ENCODE measurements around the gene MBLAC2. TPM values are rescaled to one million over a fixed set of nuclear protein-coding genes. Genes with fewer than 3 reads are reported as not detected.

The MBLAC2 gene
- total RNA-seq, 1 experiment from 2014 or later = 11.0 TPM

- H3K4me3 Mint-ChIP-seq (ENCODE audit: low read depth, unreplicated experiment) = no peak overlapping the region
- H3K27me3 Mint-ChIP-seq (ENCODE audit: unreplicated experiment) = no peaks in the 10 kb centered on the region
- H3K4me1 Mint-ChIP-seq (ENCODE audit: low read depth, unreplicated experiment) = peaks cover 13% of the 10 kb centered on the region
- no peak overlapping the region for H3K27ac Mint-ChIP-seq (ENCODE audit: unreplicated experiment)
- H3K36me3 Mint-ChIP-seq (ENCODE audit: insufficient read depth, unreplicated experiment) = no peaks in the 10 kb centered on the region
- BruUV-seq (replicated peaks) = no TSS peak
- intact Hi-C loops (cut with micrococcal nuclease; ENCODE audit: unreplicated experiment) = no loop called here
- TF ChIP-seq CTCF (IDR thresholded peaks at IDR 0.05; ENCODE audit: unreplicated experiment) = no peak
- H3K9me3 Mint-ChIP-seq (ENCODE audit: low read depth, unreplicated experiment) = no peaks in the 10 kb centered on the region
- CTCF ChIA-PET = interaction anchor here (0.6 kb wide), 1 partner anchor 10 kb away, joined by 3 read pairs; no protein-coding TSS in a partner anchor
- DNase-seq = no peak
Observed at GRCh38 chr5:90483206-90483605, 8.6 kb upstream of the MBLAC2 start.

DNA sequence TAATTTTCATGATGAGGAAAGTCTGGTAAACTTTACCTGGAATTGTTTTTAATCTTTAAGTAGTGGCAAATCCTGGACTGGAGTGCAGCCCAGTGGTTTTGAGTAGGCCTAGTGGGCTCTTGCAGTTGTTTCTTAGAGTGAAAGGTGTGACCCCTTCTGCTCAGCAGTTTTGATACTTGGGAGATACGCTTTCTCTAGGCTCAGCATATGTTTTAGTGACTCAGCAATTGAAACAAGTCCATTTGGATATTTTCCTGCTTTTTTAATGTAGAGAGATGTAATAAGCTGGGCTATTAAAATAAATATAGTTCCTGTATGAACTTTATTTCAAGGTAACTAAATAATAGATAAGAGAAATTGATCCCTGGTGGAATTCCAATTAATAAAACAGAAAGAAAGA, 6.1 kb upstream of the MBLAC2 start:
- Mint-ChIP-seq H3K27me3 (ENCODE audit: unreplicated experiment) (no peaks in the 10 kb centered on the region), H3K27ac (ENCODE audit: unreplicated experiment) (no peak overlapping the region), H3K36me3 (ENCODE audit: insufficient read depth, unreplicated experiment) (no peaks in the 10 kb centered on the region), H3K9me3 (ENCODE audit: low read depth, unreplicated experiment) (no peaks in the 10 kb centered on the region), H3K4me3 (ENCODE audit: low read depth, unreplicated experiment) (no peak overlapping the region), H3K4me1 (ENCODE audit: low read depth, unreplicated experiment) (peaks cover 29% of the 10 kb centered on the region)
- intact Hi-C loops (cut with micrococcal nuclease; ENCODE audit: unreplicated experiment) = no loop called here
- no peak for DNase-seq
- no peak for TF ChIP-seq CTCF (IDR thresholded peaks at IDR 0.05; ENCODE audit: unreplicated experiment)
- CTCF ChIA-PET = interaction anchor here (0.6 kb wide), 1 partner anchor 44 kb away, joined by 5 read pairs; no protein-coding TSS in a partner anchor
- BruUV-seq (replicated peaks) = no TSS peak

DNA sequence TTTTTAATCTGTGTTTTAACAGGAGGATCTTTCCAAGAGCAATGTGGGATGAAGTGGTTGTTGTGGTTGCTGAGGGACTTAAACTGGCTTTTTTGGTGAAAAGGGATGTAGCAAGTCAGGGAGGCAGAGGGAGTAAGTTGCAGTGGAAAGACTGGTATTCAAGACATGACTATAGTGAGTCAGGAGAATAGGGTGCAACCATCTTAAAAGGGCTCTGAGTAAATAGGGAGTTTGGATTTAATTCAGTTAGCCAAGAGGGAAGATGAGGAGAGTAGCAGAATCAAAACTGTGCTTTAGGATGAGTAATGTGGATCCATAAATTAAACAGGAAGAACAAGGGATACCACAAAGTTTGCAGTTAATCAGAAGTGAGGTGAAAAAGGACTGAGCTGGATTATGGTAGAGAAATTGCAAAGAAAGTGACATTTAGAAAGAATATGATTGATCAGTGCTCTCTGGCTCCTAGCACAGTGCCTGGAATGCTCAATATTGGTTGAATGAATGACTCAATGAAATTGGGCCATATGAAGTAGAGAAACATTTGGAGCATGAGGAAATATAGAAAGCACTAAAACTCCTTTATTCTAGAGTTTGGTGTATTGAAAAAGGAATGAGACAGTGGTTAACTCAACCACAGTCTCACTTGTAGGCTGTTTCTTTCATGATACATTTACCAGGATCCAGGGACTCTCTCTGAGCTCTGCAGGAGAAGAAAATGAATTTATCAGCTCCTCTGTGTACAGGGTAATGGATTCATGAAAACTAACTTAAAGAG, 5.2 kb upstream of the MBLAC2 start:
- H3K27me3 Mint-ChIP-seq (ENCODE audit: unreplicated experiment) = no peaks in the 10 kb centered on the region
- H3K4me1 Mint-ChIP-seq (ENCODE audit: low read depth, unreplicated experiment) = peaks cover 21% of the 10 kb centered on the region
- no TSS peak for BruUV-seq (replicated peaks)
- no peak for TF ChIP-seq CTCF (IDR thresholded peaks at IDR 0.05; ENCODE audit: unreplicated experiment)
- H3K4me3 Mint-ChIP-seq (ENCODE audit: low read depth, unreplicated experiment) = no peak overlapping the region
- H3K9me3 Mint-ChIP-seq (ENCODE audit: low read depth, unreplicated experiment) = no peaks in the 10 kb centered on the region
- no peak overlapping the region for H3K27ac Mint-ChIP-seq (ENCODE audit: unreplicated experiment)
- H3K36me3 Mint-ChIP-seq (ENCODE audit: insufficient read depth, unreplicated experiment) = peaks cover 4% of the 10 kb centered on the region
- CTCF ChIA-PET = no interaction called here
- intact Hi-C loops (cut with micrococcal nuclease; ENCODE audit: unreplicated experiment) = no loop called here
- no peak for DNase-seq

- H3K27me3 Mint-ChIP-seq (ENCODE audit: unreplicated experiment) = no peaks in the 10 kb centered on the region
- intact Hi-C loops (cut with micrococcal nuclease; ENCODE audit: unreplicated experiment) = no loop called here
- no peak overlapping the region for H3K27ac Mint-ChIP-seq (ENCODE audit: unreplicated experiment)
- H3K4me1 Mint-ChIP-seq (ENCODE audit: low read depth, unreplicated experiment) = peaks cover 16% of the 10 kb centered on the region
- no peak for TF ChIP-seq CTCF (IDR thresholded peaks at IDR 0.05; ENCODE audit: unreplicated experiment)
- no TSS peak for BruUV-seq (replicated peaks)
- H3K4me3 Mint-ChIP-seq (ENCODE audit: low read depth, unreplicated experiment) = no peak overlapping the region
- CTCF ChIA-PET = no interaction called here
- DNase-seq = no peak
- peaks cover 25% of the 10 kb centered on the region for H3K36me3 Mint-ChIP-seq (ENCODE audit: insufficient read depth, unreplicated experiment)
- H3K9me3 Mint-ChIP-seq (ENCODE audit: low read depth, unreplicated experiment) = no peaks in the 10 kb centered on the region
Observed at GRCh38 chr5:90477621-90478215, 3.1 kb upstream of the MBLAC2 start.

All from Calu3 (cell line).